OCI-LY7 (cell line): ENCODE measurements around the gene TKFC. TPM values are rescaled to one million over a fixed set of nuclear protein-coding genes. Genes with fewer than 3 reads are reported as not detected.

Source experiments
- BruUV-seq: library from RNA; stranded (reverse); fragments of 400-500 nt; replicated peaks from 2 replicates; lab custom pipeline; 2021; lab: Mats Ljungman, UMichigan
- CTCF ChIA-PET: fragments of 300-600 bp; sonication (Branson Sonifier 250); formaldehyde crosslinking; loops from one replicate; lab custom pipeline; 2022; ENCODE audit warnings: antibody characterized with exemption; ENCODE audit not compliant: unreplicated experiment; lab: Charles Lee
- POLR2A ChIA-PET: fragments of 300-600 bp; sonication (Branson Sonifier 250); formaldehyde crosslinking; loops from one replicate; lab custom pipeline; 2022; ENCODE audit warnings: antibody characterized with exemption; lab: Charles Lee
- DNase-seq: peaks from one replicate; pipeline ENCODE4 v3.0.0-alpha.2; 2015; ENCODE audit warnings: low spot score
- H2AFZ ChIP-seq: fragments of 200-600 bp; sonication (generic), shearing (Covaris generic); 2 replicates; pipeline ENCODE4 v1.6.1; 2014; ENCODE audit warnings: mild to moderate bottlenecking, antibody characterized with exemption, low read length, moderate library complexity
- H3K27ac ChIP-seq: fragments of 200-600 bp; sonication (generic); 2 replicates; pipeline ENCODE4 v1.5.1; 2014; ENCODE audit warnings: mixed run types, low read depth, mild to moderate bottlenecking, moderate library complexity, low read length, inconsistent platforms; ENCODE audit not compliant: poor library complexity, severe bottlenecking
- H3K36me3 ChIP-seq: fragments of 200-600 bp; sonication (generic); 2 replicates; pipeline ENCODE4 v1.6.1; 2014; ENCODE audit warnings: mild to moderate bottlenecking, antibody characterized with exemption, low read length, moderate library complexity, mixed read lengths; ENCODE audit not compliant: insufficient read depth
- H3K4me1 ChIP-seq: fragments of 200-600 bp; sonication (generic); 2 replicates; pipeline ENCODE4 v1.5.1; 2014; ENCODE audit warnings: mild to moderate bottlenecking, low read length; ENCODE audit not compliant: insufficient read depth, poor library complexity, severe bottlenecking
- H3K4me2 ChIP-seq: fragments of 200-600 bp; sonication (generic); 2 replicates; pipeline ENCODE4 v1.6.1; 2014; ENCODE audit warnings: mild to moderate bottlenecking, low read length
- H3K4me3 ChIP-seq: fragments of 200-600 bp; sonication (generic); 2 replicates; pipeline ENCODE4 v1.5.1; 2014; ENCODE audit warnings: mild to moderate bottlenecking, low read depth, low read length; ENCODE audit not compliant: poor library complexity, severe bottlenecking
- H3K79me2 ChIP-seq: fragments of 200-600 bp; sonication (generic); 2 replicates; pipeline ENCODE4 v1.6.1; 2016; ENCODE audit warnings: low read depth, mild to moderate bottlenecking, low read length, moderate library complexity, mixed read lengths; ENCODE audit not compliant: insufficient read depth
- H3K9me2 ChIP-seq: fragments of 200-600 bp; sonication (generic); 2 replicates; pipeline ENCODE4 v1.6.1; 2016; ENCODE audit warnings: mild to moderate bottlenecking, low read length, mixed read lengths; ENCODE audit not compliant: insufficient read depth
- H3K9me3 ChIP-seq: fragments of 200-600 bp; sonication (generic); 2 replicates; pipeline ENCODE4 v1.6.1; 2014; ENCODE audit warnings: mild to moderate bottlenecking, mixed run types, low read length, mixed read lengths
- H4K20me1 ChIP-seq: fragments of 200-600 bp; sonication (generic); 2 replicates; pipeline ENCODE4 v1.6.1; 2014; ENCODE audit warnings: mild to moderate bottlenecking, antibody characterized with exemption, low read length, moderate library complexity, mixed read lengths; ENCODE audit not compliant: insufficient read depth
- EZH2phosphoT487 ChIP-seq: fragments of 200-600 bp; sonication (generic); IDR thresholded peaks from 2 replicates; pipeline ENCODE4 v1.6.1; 2018; ENCODE audit warnings: low read depth, borderline replicate concordance, mild to moderate bottlenecking, mixed run types, antibody characterized with exemption, low read length, moderate library complexity, mixed read lengths
- intact Hi-C: fragments of 100-400 bp; cut with micrococcal nuclease; formaldehyde crosslinking; loops from one replicate; pipeline ENCODE4 v1.10.0; 2022; ENCODE audit not compliant: unreplicated experiment
- total RNA-seq, 2 experiments: library from RNA; depleted of rRNA in 1 of 2; stranded (reverse); fragments of >200 nt in 1 of 2; shearing (Covaris generic) in 1 of 2; gene quantifications; 2 replicates each; pipeline ENCODE4 v1.2.3, GENCODE V29; 2014 to 2022
- TF ChIP-seq, protein P1 (sequence below): fragments of 200-600 bp; sonication (generic); conservative IDR thresholded peaks from 2 replicates; pipeline ENCODE4 v1.5.1; 2014; ENCODE audit warnings: mild to moderate bottlenecking, antibody characterized with exemption, low read length, moderate library complexity, mixed read lengths

The TKFC gene
- total RNA-seq, 2 experiments from 2014 or later = 77.8 to 166 TPM

DNA sequence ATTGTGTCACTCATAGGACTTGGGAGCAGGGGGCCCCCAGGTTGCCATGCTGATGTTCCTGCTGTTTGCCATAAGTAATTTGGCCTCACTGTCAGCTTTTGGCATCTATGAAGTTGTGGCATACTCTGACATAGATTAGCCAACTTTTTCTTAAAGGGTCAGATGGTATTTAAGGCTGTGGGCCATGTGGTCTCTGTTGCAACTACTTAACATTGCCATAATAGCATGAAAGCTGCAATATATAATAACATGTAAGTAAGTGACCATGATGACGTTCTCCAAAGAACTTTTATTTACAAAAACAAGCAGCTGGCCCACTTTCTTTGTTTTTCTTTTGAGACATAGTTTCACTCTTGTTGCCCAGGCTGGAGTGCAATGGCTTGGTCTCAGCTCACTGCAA is 57.1 kb downstream of the TKFC start:
- ChIA-PET POLR2A (no interaction called here), CTCF (no interaction called here)
- no TSS peak for BruUV-seq
- no peak overlapping the region for H3K4me2 ChIP-seq
- no peaks in the 10 kb centered on the region for H3K4me1 ChIP-seq
- H4K20me1 ChIP-seq = no peaks in the 10 kb centered on the region
- H3K27ac ChIP-seq = no peak overlapping the region
- no peaks in the 10 kb centered on the region for H3K9me3 ChIP-seq
- intact Hi-C loops = no loop called here
- TF ChIP-seq EZH2phosphoT487 = no peak
- TF ChIP-seq, protein P1, sequence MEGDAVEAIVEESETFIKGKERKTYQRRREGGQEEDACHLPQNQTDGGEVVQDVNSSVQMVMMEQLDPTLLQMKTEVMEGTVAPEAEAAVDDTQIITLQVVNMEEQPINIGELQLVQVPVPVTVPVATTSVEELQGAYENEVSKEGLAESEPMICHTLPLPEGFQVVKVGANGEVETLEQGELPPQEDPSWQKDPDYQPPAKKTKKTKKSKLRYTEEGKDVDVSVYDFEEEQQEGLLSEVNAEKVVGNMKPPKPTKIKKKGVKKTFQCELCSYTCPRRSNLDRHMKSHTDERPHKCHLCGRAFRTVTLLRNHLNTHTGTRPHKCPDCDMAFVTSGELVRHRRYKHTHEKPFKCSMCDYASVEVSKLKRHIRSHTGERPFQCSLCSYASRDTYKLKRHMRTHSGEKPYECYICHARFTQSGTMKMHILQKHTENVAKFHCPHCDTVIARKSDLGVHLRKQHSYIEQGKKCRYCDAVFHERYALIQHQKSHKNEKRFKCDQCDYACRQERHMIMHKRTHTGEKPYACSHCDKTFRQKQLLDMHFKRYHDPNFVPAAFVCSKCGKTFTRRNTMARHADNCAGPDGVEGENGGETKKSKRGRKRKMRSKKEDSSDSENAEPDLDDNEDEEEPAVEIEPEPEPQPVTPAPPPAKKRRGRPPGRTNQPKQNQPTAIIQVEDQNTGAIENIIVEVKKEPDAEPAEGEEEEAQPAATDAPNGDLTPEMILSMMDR = no peak
- H2AFZ ChIP-seq = no peak overlapping the region
- DNase-seq = no peak
- no peaks in the 10 kb centered on the region for H3K79me2 ChIP-seq
- no peaks in the 10 kb centered on the region for H3K36me3 ChIP-seq
- H3K9me2 ChIP-seq = no peaks in the 10 kb centered on the region
- H3K4me3 ChIP-seq = no peak overlapping the region

DNA sequence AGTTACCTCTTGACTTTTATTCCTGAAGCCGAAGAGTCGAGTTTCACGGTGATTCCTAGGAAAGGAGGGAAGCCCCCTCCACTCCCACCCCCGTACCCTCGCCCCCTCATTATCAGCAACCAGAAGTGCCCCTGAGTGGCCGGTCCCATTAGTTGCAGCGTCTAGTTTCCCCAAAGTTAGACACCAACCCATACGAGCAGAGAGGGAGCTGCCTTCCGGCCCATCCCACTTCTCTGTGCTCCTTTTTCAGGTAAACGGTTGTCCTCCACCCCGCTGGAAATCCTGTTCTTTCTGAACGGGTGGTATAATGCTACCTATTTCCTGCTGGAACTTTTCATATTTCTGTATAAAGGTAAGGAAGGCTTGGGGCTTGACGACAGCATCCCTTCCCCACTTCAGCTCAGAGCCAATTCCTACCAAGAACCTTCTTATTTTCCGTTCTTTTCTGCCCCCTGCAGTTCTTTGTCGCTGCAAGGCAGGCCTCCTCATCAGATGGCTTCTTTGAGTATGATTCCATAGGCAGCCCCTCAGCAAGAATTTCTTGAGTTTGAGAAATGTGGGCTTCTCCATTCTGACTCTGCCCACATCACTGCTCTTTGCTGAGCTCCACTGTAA is 60.1 kb downstream of the TKFC start:
- TF ChIP-seq EZH2phosphoT487 = no peak
- TF ChIP-seq, protein P1 = peak; percentile 64
- Histone ChIP-seq H3K9me3 (no peaks in the 10 kb centered on the region), H2AFZ (peak overlapping the region; percentile 21; the same call in 1 of the 2 replicates), H3K4me3 (peak overlapping the region; percentile 9), H4K20me1 (no peaks in the 10 kb centered on the region), H3K79me2 (no peaks in the 10 kb centered on the region), H3K4me2 (peak overlapping the region; percentile 47; the same call in 1 of the 2 replicates), H3K36me3 (no peaks in the 10 kb centered on the region), H3K4me1 (no peaks in the 10 kb centered on the region), H3K27ac (no peak overlapping the region), H3K9me2 (no peaks in the 10 kb centered on the region)
- peak; percentile 32 for DNase-seq
- POLR2A ChIA-PET = interaction anchor here (0.9 to 1.1 kb wide), 2 partner anchors 59 kb away, joined by 3 to 6 read pairs; no protein-coding TSS in a partner anchor
- BruUV-seq = no TSS peak
- intact Hi-C loops = no loop called here
- CTCF ChIA-PET = interaction anchor here (1.4 kb wide), 1 partner anchor 8 kb away, joined by 4 read pairs; no protein-coding TSS in a partner anchor

Other genes starting within 250 kb of the TKFC start
- gene CD5, start 230.7 kb upstream of the TKFC start, total RNA-seq (2014; rRNA removed; shearing (Covaris generic)) = not detected in 2 replicates
- gene CD5, start 230.7 kb upstream of the TKFC start, total RNA-seq (2022) = not detected in 2 replicates
- gene VPS37C, start 171.8 kb upstream of the TKFC start, total RNA-seq (2014; rRNA removed; shearing (Covaris generic)) = 10.2 and 10.3 TPM in 2 replicates
- gene VPS37C, start 171.8 kb upstream of the TKFC start, total RNA-seq (2022) = 12.8 and 13.3 TPM in 2 replicates
- not detected in 2 replicates for gene PGA3, start 129.7 kb upstream of the TKFC start, total RNA-seq (2014; rRNA removed; shearing (Covaris generic))
- not detected in 2 replicates for gene PGA3, start 129.7 kb upstream of the TKFC start, total RNA-seq (2022)
- not detected in 2 replicates for gene PGA4, start 110.9 kb upstream of the TKFC start, total RNA-seq (2014; rRNA removed; shearing (Covaris generic))
- not detected in 2 replicates for gene PGA4, start 110.9 kb upstream of the TKFC start, total RNA-seq (2022)
- gene PGA5, start 92.1 kb upstream of the TKFC start, total RNA-seq (2014; rRNA removed; shearing (Covaris generic)) = not detected in 2 replicates
- not detected in 2 replicates for gene PGA5, start 92.1 kb upstream of the TKFC start, total RNA-seq (2022)
- gene VWCE, start 37.9 kb upstream of the TKFC start, total RNA-seq (2014; rRNA removed; shearing (Covaris generic)) = 0.51 and 0.79 TPM in 2 replicates
- 4.1 and 5.5 TPM in 2 replicates for gene VWCE, start 37.9 kb upstream of the TKFC start, total RNA-seq (2022)
- 194 and 218 TPM in 2 replicates for gene DDB1, start 123 bp upstream of the TKFC start, total RNA-seq (2014; rRNA removed; shearing (Covaris generic))
- 211 and 225 TPM in 2 replicates for gene DDB1, start 123 bp upstream of the TKFC start, total RNA-seq (2022)
- 21.7 and 28.1 TPM in 2 replicates for gene CYB561A3, start 28.7 kb downstream of the TKFC start, total RNA-seq (2014; rRNA removed; shearing (Covaris generic))
- 58.2 and 63.8 TPM in 2 replicates for gene CYB561A3, start 28.7 kb downstream of the TKFC start, total RNA-seq (2022)
- 25.8 and 31.1 TPM in 2 replicates for gene TMEM138, start 29.1 kb downstream of the TKFC start, total RNA-seq (2014; rRNA removed; shearing (Covaris generic))
- 48.8 and 51.5 TPM in 2 replicates for gene TMEM138, start 29.1 kb downstream of the TKFC start, total RNA-seq (2022)
- gene TMEM216, start 59.4 kb downstream of the TKFC start, total RNA-seq (2014; rRNA removed; shearing (Covaris generic)) = 0.64 and 1.4 TPM in 2 replicates
- gene TMEM216, start 59.4 kb downstream of the TKFC start, total RNA-seq (2022) = 1.8 and 2.5 TPM in 2 replicates
- gene CPSF7, start 96.7 kb downstream of the TKFC start, total RNA-seq (2014; rRNA removed; shearing (Covaris generic)) = 56.1 and 69.4 TPM in 2 replicates
- gene CPSF7, start 96.7 kb downstream of the TKFC start, total RNA-seq (2022) = 128 and 153 TPM in 2 replicates
- 40.6 and 41.2 TPM in 2 replicates for gene SDHAF2, start 96.9 kb downstream of the TKFC start, total RNA-seq (2014; rRNA removed; shearing (Covaris generic))
- gene SDHAF2, start 96.9 kb downstream of the TKFC start, total RNA-seq (2022) = 28.0 and 33.3 TPM in 2 replicates
- gene LRRC10B, start 175.5 kb downstream of the TKFC start, total RNA-seq (2014; rRNA removed; shearing (Covaris generic)) = not detected in 2 replicates
- not detected in 2 replicates for gene LRRC10B, start 175.5 kb downstream of the TKFC start, total RNA-seq (2022)
- not detected in 2 replicates for gene SYT7, start 247.8 kb downstream of the TKFC start, total RNA-seq (2014; rRNA removed; shearing (Covaris generic))
- not detected in 2 replicates for gene SYT7, start 247.8 kb downstream of the TKFC start, total RNA-seq (2022)